CD4-positive, alpha-beta T cell treated with Interleukin-4 for 1 hour (primary cell): ENCODE data around the gene CHRFAM7A.
"Not testable (repeated sequence)": the region's sequence is repeated elsewhere in the genome, so short reads cannot be mapped to it uniquely, and the experiment has no call there.

ENCODE experiments used
- DNase-seq, 2 donors: peaks; one replicate each; pipeline ENCODE4 v3.0.0-alpha.2; 2020 to 2022

The CHRFAM7A gene

GRCh38 chr15:30315704-30316103, 77.6 kb downstream of the CHRFAM7A start:
- not testable (repeated sequence) for DNase-seq

DNA sequence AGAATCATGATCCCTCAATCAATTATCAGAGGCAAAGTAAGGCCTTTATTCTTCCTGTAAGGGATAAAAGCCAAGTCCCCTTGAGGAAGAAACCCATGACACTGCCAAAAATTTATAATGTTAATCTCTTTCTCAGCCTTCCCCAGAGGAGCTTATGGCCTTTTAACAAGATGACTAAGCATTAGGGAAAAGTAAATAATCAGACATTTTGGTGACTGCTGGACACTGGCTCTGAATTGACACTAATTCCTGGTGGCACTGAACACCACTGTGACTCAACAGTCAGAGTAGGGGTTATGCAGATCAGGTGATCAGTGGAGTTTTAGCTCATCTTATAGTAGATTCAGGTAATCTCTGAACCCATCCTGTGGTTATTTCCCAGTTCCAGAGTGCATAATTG, 82.8 kb downstream of the CHRFAM7A start:
- not testable (repeated sequence) for DNase-seq
